Measurements from ENCODE around the gene AKR1A1. TPM values are rescaled to one million over a fixed set of nuclear protein-coding genes. Genes with fewer than 3 reads are reported as not detected.

AKR1A1 gene
- 119 and 129 TPM in 2 replicates for total RNA-seq (2022)
- percentile 78 among the genes with signal in this experiment for Bru-seq, nascent RNA
- BruChase-seq, experiment 1, labeled RNA remaining after a 2-hour chase, result percentile 74 among the genes with signal in this experiment
- BruChase-seq, experiment 2, labeled RNA remaining after a 6-hour chase, result percentile 75 among the genes with signal in this experiment
- long read RNA-seq, transcript AKR1A1-202 (10 exons, 1,818 nt), result minor isoform, 29 of 141 reads
- long read RNA-seq, transcript AKR1A1-214 (10 exons, 1,360 nt), result minor isoform, 10 of 141 reads
- long read RNA-seq, transcript AKR1A1-201 (9 exons, 1,166 nt), result major isoform, 68 of 141 reads
- long read RNA-seq, partial matches to known transcripts, result 6 of 141 reads
- long read RNA-seq, other reads (novel, unspliced or antisense), result 27 of 141 reads

GRCh38 chr1:45550401-45551351, at the start of gene AKR1A1:
Gene AKR1A1, plus strand, starts transcription at chr1:45550826. Its CDS starts 10,969 bp downstream, at chr1:45561795.
- CTCF ChIA-PET, result interaction anchor here (0.9 to 1.4 kb wide), 6 partner anchors 9 to 51 kb away, joined by 3 to 12 read pairs (median 4); partner anchors contain the start of genes CCDC163, MMACHC, NASP and PRDX1
- peak; percentile 91 to 93 for DNase-seq

GRCh38 chr1:45501505-45501859, 49.1 kb upstream of the AKR1A1 start:
- ChIA-PET POLR2A (no interaction called here), CTCF (no interaction called here)
- H3K4me3 Mint-ChIP-seq (ENCODE audit: unreplicated experiment), result peak overlapping the region; percentile 90
- H3K27me3 Mint-ChIP-seq (ENCODE audit: insufficient read depth, unreplicated experiment), result no peaks in the 10 kb centered on the region
- BruUV-seq (replicated peaks), result no TSS peak
- Histone ChIP-seq H3K4me3 (ENCODE audit: low read depth, low read length) (no peak overlapping the region), H3K27me3 (replicated peaks; ENCODE audit: control insufficient read depth, insufficient read depth, low read length) (no peaks in the 10 kb centered on the region), H3K4me1 (peaks cover 11% of the 10 kb centered on the region; the same call in 1 of the 2 replicates), H3K36me3 (ENCODE audit: control insufficient read depth, insufficient read depth, low read length) (no peaks in the 10 kb centered on the region), H3K9me3 (no peaks in the 10 kb centered on the region)
- TF ChIP-seq CTCF (IDR thresholded peaks at IDR 0.05; ENCODE audit: insufficient read depth in 1 of 2, low read depth in 1 of 2, low read length in 1 of 2, severe bottlenecking in 1 of 2, unreplicated experiment in 1 of 2), result no peak
- no peak overlapping the region for H3K27ac Mint-ChIP-seq (ENCODE audit: unreplicated experiment)
- intact Hi-C loops (cut with micrococcal nuclease; ENCODE audit: unreplicated experiment), result no loop called here
- no peak for DNase-seq
- peaks cover 12% of the 10 kb centered on the region for H3K36me3 Mint-ChIP-seq (ENCODE audit: insufficient read depth, unreplicated experiment)
- H3K9me3 Mint-ChIP-seq (ENCODE audit: unreplicated experiment), result no peaks in the 10 kb centered on the region
- peaks cover 26% of the 10 kb centered on the region for H3K4me1 Mint-ChIP-seq (ENCODE audit: low read depth, unreplicated experiment)

More at GRCh38 chr1:45550401-45551351, at the start of gene AKR1A1:
- Histone ChIP-seq H3K36me3 (ENCODE audit: control insufficient read depth, insufficient read depth, low read length) (0 out of 2 replicates have a peak, but pooled peaks cover 2% of the 10 kb centered on the region), H3K9me3 (no peaks in the 10 kb centered on the region), H3K27me3 (replicated peaks; ENCODE audit: control insufficient read depth, insufficient read depth, low read length) (no peaks in the 10 kb centered on the region), H3K4me1 (0 out of 2 replicates have a peak, but pooled peaks cover 4% of the 10 kb centered on the region), H3K4me3 (ENCODE audit: low read depth, low read length) (peak within 1 kb of the TSS; percentile 81)
- BruUV-seq (replicated peaks), result TSS peak; percentile 99
- peak within 1 kb of the TSS; percentile 95 for H3K4me3 Mint-ChIP-seq (ENCODE audit: unreplicated experiment)
- TF ChIP-seq CTCF (IDR thresholded peaks at IDR 0.05; ENCODE audit: insufficient read depth in 1 of 2, low read depth in 1 of 2, low read length in 1 of 2, severe bottlenecking in 1 of 2, unreplicated experiment in 1 of 2), result peak in 1 of 2 experiments; percentile 3
- H3K9me3 Mint-ChIP-seq (ENCODE audit: unreplicated experiment), result no peaks in the 10 kb centered on the region
- H3K4me1 Mint-ChIP-seq (ENCODE audit: low read depth, unreplicated experiment), result peaks cover 7% of the 10 kb centered on the region
- POLR2A ChIA-PET, result interaction anchor here (0.6 to 2.4 kb wide), 7 partner anchors 8 to 51 kb away, joined by 3 to 40 read pairs (median 8); partner anchors contain the start of genes CCDC163, MMACHC and PRDX1
- H3K27me3 Mint-ChIP-seq (ENCODE audit: insufficient read depth, unreplicated experiment), result no peaks in the 10 kb centered on the region
- H3K36me3 Mint-ChIP-seq (ENCODE audit: insufficient read depth, unreplicated experiment), result peaks cover 37% of the 10 kb centered on the region
- intact Hi-C loops (cut with micrococcal nuclease; ENCODE audit: unreplicated experiment), result loop anchor here (1.0 to 2.0 kb wide), 3 partner anchors 8 to 30 kb away; partner anchors contain the start of gene PRDX1
- H3K27ac Mint-ChIP-seq (ENCODE audit: unreplicated experiment), result peak within 1 kb of the TSS; percentile 90
